DOHH2 (cell line): ENCODE data around the gene DRG2.

Experiments
- H3F3A ChIP-seq: fragments of 200-600 bp; sonication (generic), shearing (Covaris generic); 2 replicates; pipeline ENCODE4 v1.6.0; 2016; ENCODE audit warnings: antibody characterized with exemption, mild to moderate bottlenecking; ENCODE audit not compliant: control insufficient read depth, insufficient read depth
- H3K27ac ChIP-seq: fragments of 200-600 bp; sonication (generic); 2 replicates; pipeline ENCODE4 v1.5.1; 2014; ENCODE audit warnings: low read depth, mild to moderate bottlenecking, low read length, moderate library complexity
- H3K27me3 ChIP-seq: fragments of 200-600 bp; sonication (generic); 2 replicates; pipeline ENCODE4 v1.6.1; 2014; ENCODE audit warnings: mild to moderate bottlenecking, low read length, mixed read lengths; ENCODE audit not compliant: control insufficient read depth
- H3K36me3 ChIP-seq: fragments of 200-600 bp; sonication (generic); 2 replicates; pipeline ENCODE4 v1.6.1; 2014; ENCODE audit warnings: mild to moderate bottlenecking, low read length, moderate library complexity, mixed read lengths; ENCODE audit not compliant: control insufficient read depth
- H3K4me1 ChIP-seq: fragments of 200-600 bp; sonication (generic); 2 replicates; pipeline ENCODE4 v1.6.1; 2014; ENCODE audit warnings: mild to moderate bottlenecking, low read length, mixed read lengths; ENCODE audit not compliant: control insufficient read depth
- H3K4me2 ChIP-seq: fragments of 200-600 bp; sonication (generic); 2 replicates; pipeline ENCODE4 v1.6.0; 2014; ENCODE audit warnings: mild to moderate bottlenecking, low read length, moderate library complexity
- H3K4me3 ChIP-seq: fragments of 200-600 bp; sonication (generic); 2 replicates; pipeline ENCODE4 v1.5.1; 2014; ENCODE audit warnings: mild to moderate bottlenecking, low read length, mixed read lengths
- H3K79me2 ChIP-seq: fragments of 200-600 bp; sonication (generic); 2 replicates; pipeline ENCODE4 v1.6.1; 2014; ENCODE audit warnings: mild to moderate bottlenecking, low read length, mixed read lengths; ENCODE audit not compliant: control insufficient read depth
- H3K9me2 ChIP-seq: fragments of 200-600 bp; sonication (generic); replicated peaks from 2 replicates; pipeline ENCODE4 v1.6.1; 2014; ENCODE audit warnings: mild to moderate bottlenecking, low read length, mixed read lengths; ENCODE audit not compliant: control insufficient read depth
- H3K9me3 ChIP-seq: fragments of 200-600 bp; sonication (generic); 2 replicates; pipeline ENCODE4 v1.6.1; 2014; ENCODE audit warnings: antibody characterized with exemption, low read length, mixed read lengths; ENCODE audit not compliant: control insufficient read depth, insufficient read depth
- H4K20me1 ChIP-seq: fragments of 200-600 bp; sonication (generic); 2 replicates; pipeline ENCODE4 v1.6.0; 2014; ENCODE audit warnings: low read depth, mild to moderate bottlenecking, antibody characterized with exemption, low read length, moderate library complexity; ENCODE audit not compliant: control insufficient read depth, insufficient read depth
- CTCF ChIP-seq: fragments of 200-600 bp; sonication (generic); IDR thresholded peaks from one replicate; pipeline ENCODE4 v1.5.1; 2014; ENCODE audit warnings: antibody characterized with exemption, mild to moderate bottlenecking, low read depth, low read length; ENCODE audit not compliant: poor library complexity, severe bottlenecking
- EZH2phosphoT487 ChIP-seq: fragments of 200-600 bp; sonication (generic); IDR thresholded peaks from 2 replicates; pipeline ENCODE4 v1.6.1; 2017; ENCODE audit warnings: borderline replicate concordance, mild to moderate bottlenecking, antibody characterized with exemption, low read length, moderate library complexity, mixed read lengths

Gene DRG2

DNA sequence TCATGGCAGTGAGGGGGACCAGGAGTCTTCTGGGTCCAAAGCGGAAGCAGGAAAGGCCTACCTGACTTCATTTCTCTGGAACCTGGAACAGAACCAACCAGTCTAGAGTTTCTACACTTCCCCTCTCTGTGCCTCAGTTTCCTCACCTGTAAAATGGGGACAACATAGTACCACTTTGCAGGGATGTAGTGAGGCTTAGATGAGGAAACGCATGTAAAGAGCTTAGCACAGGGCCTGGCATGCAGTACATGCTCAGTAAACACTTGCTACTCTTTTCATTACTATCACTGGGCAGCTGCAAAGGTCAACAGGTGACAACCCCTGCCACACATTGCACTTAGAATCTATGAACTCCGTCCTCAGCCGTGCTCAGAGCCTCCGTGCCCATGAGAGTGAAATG lies 45.0 kb downstream of the DRG2 start:
- Histone ChIP-seq H3F3A (no peaks in the 10 kb centered on the region), H3K27ac (no peak overlapping the region), H3K4me3 (no peak overlapping the region), H3K27me3 (no peaks in the 10 kb centered on the region), H3K9me2 (no peaks in the 10 kb centered on the region), H3K4me2 (no peak overlapping the region), H3K4me1 (no peaks in the 10 kb centered on the region), H4K20me1 (no peaks in the 10 kb centered on the region), H3K36me3 (no peaks in the 10 kb centered on the region), H3K9me3 (no peaks in the 10 kb centered on the region), H3K79me2 (no peaks in the 10 kb centered on the region)
- TF ChIP-seq EZH2phosphoT487 = no peak
- no peak for TF ChIP-seq CTCF

- no peaks in the 10 kb centered on the region for H4K20me1 ChIP-seq
These were observed 48.6 kb downstream of the DRG2 start for GRCh38 chr17:18136357-18136756.

GRCh38 chr17:18138065-18138749 lies 50.5 kb downstream of the DRG2 start:
- TF ChIP-seq CTCF = no peak
- no peak for TF ChIP-seq EZH2phosphoT487
- no peaks in the 10 kb centered on the region for H3F3A ChIP-seq
- H3K79me2 ChIP-seq = no peaks in the 10 kb centered on the region
- H3K4me3 ChIP-seq = no peak overlapping the region
- no peaks in the 10 kb centered on the region for H3K36me3 ChIP-seq
- no peak overlapping the region for H3K4me2 ChIP-seq
- H3K27ac ChIP-seq = no peak overlapping the region
- no peaks in the 10 kb centered on the region for H4K20me1 ChIP-seq
- H3K9me3 ChIP-seq = no peaks in the 10 kb centered on the region
- H3K27me3 ChIP-seq = no peaks in the 10 kb centered on the region
- H3K4me1 ChIP-seq = no peaks in the 10 kb centered on the region
- H3K9me2 ChIP-seq = no peaks in the 10 kb centered on the region

More at GRCh38 chr17:18136357-18136756, 48.6 kb downstream of the DRG2 start:
- TF ChIP-seq CTCF = no peak
- no peak for TF ChIP-seq EZH2phosphoT487
- Histone ChIP-seq H3F3A (no peaks in the 10 kb centered on the region), H3K27me3 (no peaks in the 10 kb centered on the region), H3K79me2 (no peaks in the 10 kb centered on the region), H3K27ac (no peak overlapping the region), H3K4me1 (no peaks in the 10 kb centered on the region), H3K9me2 (no peaks in the 10 kb centered on the region), H3K4me3 (no peak overlapping the region), H3K4me2 (no peak overlapping the region), H3K36me3 (no peaks in the 10 kb centered on the region), H3K9me3 (no peaks in the 10 kb centered on the region)
